ENCODE results near the gene S1PR2.
"Not testable (repeated sequence)": the region's sequence is repeated elsewhere in the genome, so short reads cannot be mapped to it uniquely, and the experiment has no call there.

Gene S1PR2

GRCh38 chr19:10222201-10222890, 8.8 kb downstream of the S1PR2 start:
- no peak for DNase-seq

GRCh38 chr19:10220695-10221094, 10.4 kb downstream of the S1PR2 start:
- no peak for DNase-seq

GRCh38 chr19:10219678-10220077, 11.5 kb downstream of the S1PR2 start:
- DNase-seq = peak; percentile 35 to 64

- DNase-seq = no peak
Observed at GRCh38 chr19:10217085-10217484, 14.0 kb downstream of the S1PR2 start.

- no peak for DNase-seq
Observed at GRCh38 chr19:10214784-10215183, 16.3 kb downstream of the S1PR2 start.

- DNase-seq = no peak
Observed at GRCh38 chr19:10211691-10212090, 19.4 kb downstream of the S1PR2 start.

- DNase-seq = no peak
Observed at GRCh38 chr19:10211061-10211460, 20.1 kb downstream of the S1PR2 start.

GRCh38 chr19:10209315-10209714, 21.8 kb downstream of the S1PR2 start:
- peak in 1 of 2 donors; percentile 13 for DNase-seq

GRCh38 chr19:10207026-10207425, 24.1 kb downstream of the S1PR2 start:
- DNase-seq = no peak

GRCh38 chr19:10206226-10206885, 24.8 kb downstream of the S1PR2 start:
- DNase-seq = no peak

- DNase-seq = no peak
Observed at GRCh38 chr19:10205636-10206035, 25.5 kb downstream of the S1PR2 start.

- DNase-seq = no peak
Observed at GRCh38 chr19:10203686-10204085, 27.4 kb downstream of the S1PR2 start.

- no peak for DNase-seq
Observed at GRCh38 chr19:10201176-10201575, 30.0 kb downstream of the S1PR2 start.

- DNase-seq = not testable (repeated sequence)
Observed at GRCh38 chr19:10200101-10200500, 31.0 kb downstream of the S1PR2 start.

GRCh38 chr19:10198889-10199644, 32.1 kb downstream of the S1PR2 start:
- DNase-seq = peak in 1 of 2 donors; percentile 29

- DNase-seq = no peak
Observed at GRCh38 chr19:10195199-10195519, 36.0 kb downstream of the S1PR2 start.

- DNase-seq = peak; percentile 96 to 98
Observed at GRCh38 chr19:10194500-10195198, 36.5 kb downstream of the S1PR2 start, which contains the start of gene DNMT1. TSS of gene DNMT1 (minus strand) at chr19:10194953. CDS start at chr19:10194899, 54 bp downstream.

- no peak for DNase-seq
Observed at GRCh38 chr19:10193790-10194499, 37.2 kb downstream of the S1PR2 start.

- DNase-seq = no peak
Observed at GRCh38 chr19:10192922-10193321, 38.2 kb downstream of the S1PR2 start.

GRCh38 chr19:10191347-10191746, 39.8 kb downstream of the S1PR2 start:
- no peak for DNase-seq

- no peak for DNase-seq
Observed at GRCh38 chr19:10190026-10190425, 41.1 kb downstream of the S1PR2 start.

- DNase-seq = no peak
Observed at GRCh38 chr19:10189616-10190015, 41.5 kb downstream of the S1PR2 start.

GRCh38 chr19:10187315-10187714, 43.8 kb downstream of the S1PR2 start:
- DNase-seq = no peak

All from CD4-positive, alpha-beta T cell treated with Interleukin-1 beta for 1 hour (primary cell).